A549 (cell line): ENCODE data around the gene AGRN. TPM values are rescaled to one million over a fixed set of nuclear protein-coding genes. Genes with fewer than 3 reads are reported as not detected.

Experiments
- ATAC-seq, 2 experiments: fragments of 200-7000 bp in 1 of 2; fragments of >200 bp in 1 of 2; cut with Nextera tagmentation in 1 of 2; cut with Tn5 transposase in 1 of 2; 3 replicates each; pipeline versions ENCODE4 v1.8.0 to v1.9.1; 2018 to 2020; ENCODE audit warnings: mild to moderate bottlenecking in 1 of 2, moderate library complexity in 1 of 2
- CTCF ChIA-PET: fragments of 300-600 bp; sonication (Branson Sonifier 250); formaldehyde crosslinking; extraction: SDS; loops from one replicate; lab custom pipeline; 2021; ENCODE audit warnings: antibody characterized with exemption, inconsistent platforms; lab: Yijun Ruan, JAX
- POLR2A ChIA-PET: fragments of 350-600 bp; formaldehyde crosslinking; extraction: SDS; loops from one replicate; lab custom pipeline; 2021; ENCODE audit warnings: antibody characterized with exemption, inconsistent platforms; lab: Yijun Ruan, JAX
- DNase-seq, 2 experiments: peaks; one replicate each; pipeline versions ENCODE4 v3.0.0 to v3.0.0-alpha.2; 2011 to 2016; ENCODE audit warnings: low read depth in 1 of 2, low spot score in 1 of 2
- FAIRE-seq: peaks from 2 replicates; lab custom pipeline; 2011; peaks lifted over from hg19 to GRCh38; lab: Jason Lieb, UNC
- H3K27ac ChIP-seq, 2 experiments: fragments of >200 bp; sonication (Bioruptor Twin); formaldehyde crosslinking; 3 replicates each; pipeline ENCODE4 v1.5.1; 2016 to 2017
- H3K4me1 ChIP-seq: fragments of >200 bp; sonication (Bioruptor Twin); formaldehyde crosslinking; 3 replicates; pipeline ENCODE4 v1.6.1; 2016
- H3K4me2 ChIP-seq: fragments of >200 bp; sonication (Bioruptor Twin); formaldehyde crosslinking; 3 replicates; pipeline ENCODE4 v1.6.1; 2016
- H3K4me3 ChIP-seq: fragments of >200 bp; sonication (Bioruptor Twin); formaldehyde crosslinking; 3 replicates; pipeline ENCODE4 v1.5.1; 2016
- H3K9me3 ChIP-seq: fragments of >200 bp; sonication (Bioruptor Twin); formaldehyde crosslinking; 3 replicates; pipeline ENCODE4 v1.6.1; 2016
- ATOH8 ChIP-seq: fragments of 250-450 bp; sonication (Bioruptor Pico); IDR thresholded peaks from 2 replicates; pipeline ENCODE4 v1.5.0; 2020; ENCODE audit warnings: low read depth, mild to moderate bottlenecking, moderate library complexity
- BCL3 ChIP-seq: fragments of >200 bp; sonication (Bioruptor Twin); formaldehyde crosslinking; IDR thresholded peaks from 3 replicates; pipeline ENCODE4 v1.6.1; 2016
- BHLHE40 ChIP-seq: IDR thresholded peaks from 2 replicates; pipeline ENCODE4 v1.6.1; 2012; ENCODE audit warnings: low read depth, low read length, inconsistent platforms
- CBX2 ChIP-seq: fragments of 200-600 bp; sonication (generic); IDR thresholded peaks from 2 replicates; pipeline ENCODE4 v1.6.1; 2016; ENCODE audit warnings: low read depth, mild to moderate bottlenecking, borderline replicate concordance
- CHD4 ChIP-seq: fragments of 200-600 bp; sonication (generic); IDR thresholded peaks from 2 replicates; pipeline ENCODE4 v1.6.1; 2016; ENCODE audit warnings: antibody characterized with exemption, mild to moderate bottlenecking, borderline replicate concordance
- CTCF ChIP-seq: fragments of >200 bp; sonication (Bioruptor Twin); formaldehyde crosslinking; IDR thresholded peaks from 3 replicates; pipeline ENCODE4 v1.5.1; 2016
- E2F6 ChIP-seq: IDR thresholded peaks from 2 replicates; pipeline ENCODE4 v1.6.1; 2012; ENCODE audit warnings: low read depth, borderline replicate concordance
- EHF ChIP-seq: fragments of 250-450 bp; sonication (Bioruptor Pico); IDR thresholded peaks from 2 replicates; pipeline ENCODE4 v1.5.0; 2020; ENCODE audit warnings: mild to moderate bottlenecking
- ELK1 ChIP-seq: fragments of 150-350 bp; IDR thresholded peaks from 2 replicates; pipeline ENCODE4 v1.6.1; 2014; ENCODE audit warnings: low read depth, mild to moderate bottlenecking, low read length
- EP300 ChIP-seq, 2 experiments: fragments of >200 bp; sonication (Bioruptor Twin); formaldehyde crosslinking; IDR thresholded peaks; 2 replicates in 1 of 2; 3 replicates in 1 of 2; pipeline ENCODE4 v1.6.1; 2016 to 2017
- GATA3 ChIP-seq: IDR thresholded peaks from 2 replicates; pipeline ENCODE4 v1.6.1; 2012; ENCODE audit warnings: borderline replicate concordance
- HDAC2 ChIP-seq: fragments of 200-600 bp; sonication (generic); IDR thresholded peaks from 2 replicates; pipeline ENCODE4 v1.6.1; 2016
- KDM5A ChIP-seq: fragments of 200-600 bp; sonication (generic); IDR thresholded peaks from 2 replicates; pipeline ENCODE4 v1.6.1; 2016; ENCODE audit warnings: antibody characterized with exemption, mild to moderate bottlenecking
- MYC ChIP-seq: IDR thresholded peaks from 2 replicates; pipeline ENCODE4 v1.6.1; 2012; ENCODE audit warnings: mild to moderate bottlenecking, inconsistent platforms, low read length, improper control_type of control experiment, borderline replicate concordance
- NFE2L2 ChIP-seq: fragments of 150-350 bp; conservative IDR thresholded peaks from 2 replicates; pipeline ENCODE4 v1.6.1; 2014; ENCODE audit warnings: low read length
- NPAS2 ChIP-seq: fragments of 250-450 bp; sonication (Bioruptor Pico); IDR thresholded peaks from 2 replicates; pipeline ENCODE4 v1.8.0; 2022; ENCODE audit warnings: mild to moderate bottlenecking, moderate library complexity, borderline replicate concordance
- PHF8 ChIP-seq: fragments of 200-600 bp; sonication (generic); IDR thresholded peaks from 2 replicates; pipeline ENCODE4 v1.6.1; 2016; ENCODE audit warnings: low read depth, mild to moderate bottlenecking, antibody characterized with exemption, moderate library complexity, borderline replicate concordance
- POLR2A ChIP-seq: IDR thresholded peaks from 2 replicates; pipeline ENCODE4 v1.6.1; 2012; ENCODE audit warnings: mild to moderate bottlenecking, low read length
- REST ChIP-seq: fragments of 200-600 bp; sonication (generic); IDR thresholded peaks from 2 replicates; pipeline ENCODE4 v1.6.1; 2016; ENCODE audit warnings: antibody characterized with exemption, mild to moderate bottlenecking, moderate library complexity
- SMC3 ChIP-seq: fragments of >200 bp; sonication (Bioruptor Twin); formaldehyde crosslinking; IDR thresholded peaks from 3 replicates; pipeline ENCODE4 v1.6.1; 2018; ENCODE audit warnings: inconsistent platforms
- SREBF2 ChIP-seq: fragments of 450-650 bp; IDR thresholded peaks from 2 replicates; pipeline ENCODE4 v1.6.1; 2014; ENCODE audit warnings: mild to moderate bottlenecking, moderate library complexity
- TP53 ChIP-seq: fragments of 250-450 bp; sonication (Bioruptor Pico); IDR thresholded peaks from 2 replicates; pipeline ENCODE4 v1.5.0; 2021; ENCODE audit warnings: mild to moderate bottlenecking, moderate library complexity
- ZNF302 ChIP-seq: fragments of 250-450 bp; sonication (Bioruptor Pico); IDR thresholded peaks from 2 replicates; pipeline ENCODE4 v1.9.0; 2021; ENCODE audit warnings: inconsistent platforms, mild to moderate bottlenecking, moderate library complexity
- ZSCAN20 ChIP-seq: fragments of 250-450 bp; sonication (Bioruptor Pico); IDR thresholded peaks from 2 replicates; pipeline ENCODE4 v1.8.0; 2022; ENCODE audit warnings: mild to moderate bottlenecking, moderate library complexity
- WGBS: methylation state at CpG from one replicate; pipeline ENCODE4 v1.1.6; 2017; ENCODE audit errors: missing lambda C conversion rate; 5-methylcytosine and 5-hydroxymethylcytosine counted together
- polyA plus RNA-seq, 4 experiments: library from polyadenylated mRNA; depleted of rRNA in 3 of 4; stranded (reverse); fragments of >200 nt; fragmentation: RNase III in 1 of 4; extraction: RNeasy Plus Mini Kit Qiagen cat#74134 plus additional on column Dnase treatment in 1 of 4; gene quantifications; 2 replicates in 3 of 4; 3 replicates in 1 of 4; pipeline ENCODE4 v1.2.3, GENCODE V29; 2011 to 2017

The AGRN gene
- polyA plus RNA-seq, 2 of the 4 experiments (the other 2 are of a cell fraction): 23.9 to 90.9 TPM

GRCh38 chr1:1048765-1049164, 28.8 kb downstream of the AGRN start:
- no peak for DNase-seq
- CTCF ChIA-PET: interaction anchor here (1.7 kb wide), 1 partner anchor 15 kb away, joined by 11 read pairs; no protein-coding TSS in a partner anchor
- 90% methylated on average over 12 of the region's 28 CpGs for WGBS
- Histone ChIP-seq H3K4me1 (no peaks in the 10 kb centered on the region), H3K4me3 (no peak overlapping the region), H3K9me3 (no peaks in the 10 kb centered on the region), H3K4me2 (no peak overlapping the region), H3K27ac (no peak overlapping the region)
- no peak for FAIRE-seq
- TF ChIP-seq BCL3 (no peak), PHF8 (no peak), BHLHE40 (no peak), REST (no peak), CTCF (no peak), POLR2A (no peak), ZSCAN20 (no peak), TP53 (CRISPR knock-in tag) (no peak), ATOH8 (CRISPR knock-in tag) (no peak)
- ATAC-seq: no peak
- POLR2A ChIA-PET: no interaction called here

GRCh38 chr1:1049318-1050165, 29.6 kb downstream of the AGRN start:
- CTCF ChIA-PET: no interaction called here
- no peak for TF ChIP-seq NPAS2 (CRISPR knock-in tag)
- no peak for TF ChIP-seq KDM5A
- TF ChIP-seq GATA3: no peak
- TF ChIP-seq, all 56 proteins: peak for 0
- Histone ChIP-seq H3K4me1 (no peaks in the 10 kb centered on the region), H3K27ac (no peak overlapping the region), H3K9me3 (no peaks in the 10 kb centered on the region), H3K4me2 (no peak overlapping the region), H3K4me3 (no peak overlapping the region)
- ATAC-seq (no peak), FAIRE-seq (no peak), DNase-seq (no peak)
- POLR2A ChIA-PET: no interaction called here
- WGBS: over 99% methylated on average over 13 of the region's 57 CpGs

- ATAC-seq (no peak), DNase-seq (no peak), FAIRE-seq (no peak)
- 96% methylated on average over 22 of the region's 32 CpGs for WGBS
- ChIA-PET POLR2A (no interaction called here), CTCF (no interaction called here)
- H3K27ac ChIP-seq: no peak overlapping the region
- H3K4me3 ChIP-seq: no peak overlapping the region
- H3K4me2 ChIP-seq: no peak overlapping the region
- H3K4me1 ChIP-seq: no peaks in the 10 kb centered on the region
- H3K9me3 ChIP-seq: no peaks in the 10 kb centered on the region
- TF ChIP-seq SMC3 (no peak), CHD4 (no peak), CBX2 (no peak), ZNF302 (CRISPR knock-in tag) (no peak), NFE2L2 (no peak), EP300 (IDR thresholded peaks at IDR 0.05) (no peak), MYC (no peak), HDAC2 (no peak), TP53 (CRISPR knock-in tag) (no peak), SREBF2 (no peak), ELK1 (no peak), E2F6 (no peak), EHF (CRISPR knock-in tag) (no peak), ZSCAN20 (no peak)
Measured at GRCh38 chr1:1050577-1051052, 30.7 kb downstream of the AGRN start.
